ENCODE data around the gene HARBI1. TPM values are rescaled to one million over a fixed set of nuclear protein-coding genes. Genes with fewer than 3 reads are reported as not detected.

HARBI1 gene
- polyA plus RNA-seq, 1 donor from 2014 or later: 9.5 TPM

GRCh38 chr11:46609386-46609785 lies 7.6 kb downstream of the HARBI1 start:
- Histone ChIP-seq H4K20me1 (ENCODE audit: insufficient read depth) (no peaks in the 10 kb centered on the region), H3K79me2 (replicated peaks; ENCODE audit: insufficient read depth, low read length) (peaks cover 3% of the 10 kb centered on the region), H3F3A (ENCODE audit: insufficient read depth, low read length, poor library complexity, severe bottlenecking) (no peaks in the 10 kb centered on the region), H3K27ac (ENCODE audit: low read length) (no peak overlapping the region), H3K27me3 (ENCODE audit: insufficient read depth, low read depth, low read length) (no peaks in the 10 kb centered on the region), H3K36me3 (ENCODE audit: insufficient read depth, low read length) (no peaks in the 10 kb centered on the region), H3K9ac (ENCODE audit: low read length) (no peak overlapping the region), H2AFZ (ENCODE audit: low read depth, low read length) (no peak overlapping the region), H3K4me3 (ENCODE audit: low read length) (no peak overlapping the region), H3K9me3 (ENCODE audit: low read length) (no peaks in the 10 kb centered on the region), H3K9me2 (ENCODE audit: insufficient read depth, low read length) (no peaks in the 10 kb centered on the region), H3K4me2 (ENCODE audit: low read length) (no peak overlapping the region)
- TF ChIP-seq EP300 (conservative IDR thresholded peaks at IDR 0.05; ENCODE audit: poor library complexity, severe bottlenecking): no peak
- no peak for TF ChIP-seq POLR2AphosphoS5 (IDR thresholded peaks at IDR 0.05)
- TF ChIP-seq TAF1 (IDR thresholded peaks at IDR 0.05; ENCODE audit: low read depth): no peak
- no peak for TF ChIP-seq SMC3 (conservative IDR thresholded peaks at IDR 0.05; ENCODE audit: poor library complexity)
- TF ChIP-seq REST (IDR thresholded peaks at IDR 0.05; ENCODE audit: borderline replicate concordance): no peak
- no peak for TF ChIP-seq CTCF (IDR thresholded peaks at IDR 0.05; ENCODE audit: poor library complexity, severe bottlenecking)
- no peak for TF ChIP-seq RAD21 (conservative IDR thresholded peaks at IDR 0.05)
- no peak for TF ChIP-seq EZH2 (IDR thresholded peaks at IDR 0.05; ENCODE audit: borderline replicate concordance, insufficient read depth, low read length, poor library complexity, severe bottlenecking)
- TF ChIP-seq MXI1 (conservative IDR thresholded peaks at IDR 0.05; ENCODE audit: poor library complexity, severe bottlenecking): no peak

DNA sequence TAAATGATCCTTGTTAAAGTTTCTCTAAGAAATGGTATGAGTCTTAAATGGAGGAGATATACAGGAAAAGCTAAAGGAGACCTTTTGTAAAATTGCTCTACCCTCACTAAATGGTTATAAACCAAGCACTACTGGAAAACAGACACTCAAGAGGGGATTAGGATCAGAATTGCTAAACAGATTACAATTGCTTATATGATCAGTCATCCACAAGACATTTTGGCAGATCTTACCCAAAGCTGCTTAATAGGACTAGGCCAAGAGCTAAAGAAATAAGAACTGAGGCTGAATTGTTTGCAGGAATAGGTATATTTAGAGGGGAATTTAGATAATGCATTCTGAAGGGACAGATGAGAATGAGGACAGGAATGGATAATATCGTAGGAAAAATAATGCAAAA lies 9.5 kb downstream of the HARBI1 start:
- no peaks in the 10 kb centered on the region for H3K27me3 ChIP-seq (ENCODE audit: insufficient read depth, low read depth, low read length)
- H3K79me2 ChIP-seq (replicated peaks; ENCODE audit: insufficient read depth, low read length): no peaks in the 10 kb centered on the region
- TF ChIP-seq MXI1 (conservative IDR thresholded peaks at IDR 0.05; ENCODE audit: poor library complexity, severe bottlenecking) (no peak), RAD21 (conservative IDR thresholded peaks at IDR 0.05) (no peak), POLR2AphosphoS5 (IDR thresholded peaks at IDR 0.05) (no peak), CTCF (IDR thresholded peaks at IDR 0.05; ENCODE audit: poor library complexity, severe bottlenecking) (no peak), EZH2 (IDR thresholded peaks at IDR 0.05; ENCODE audit: borderline replicate concordance, insufficient read depth, low read length, poor library complexity, severe bottlenecking) (no peak), TAF1 (IDR thresholded peaks at IDR 0.05; ENCODE audit: low read depth) (no peak), REST (IDR thresholded peaks at IDR 0.05; ENCODE audit: borderline replicate concordance) (no peak), EP300 (conservative IDR thresholded peaks at IDR 0.05; ENCODE audit: poor library complexity, severe bottlenecking) (no peak), SMC3 (conservative IDR thresholded peaks at IDR 0.05; ENCODE audit: poor library complexity) (no peak)
- H3F3A ChIP-seq (ENCODE audit: insufficient read depth, low read length, poor library complexity, severe bottlenecking): no peaks in the 10 kb centered on the region
- no peak overlapping the region for H2AFZ ChIP-seq (ENCODE audit: low read depth, low read length)
- no peak overlapping the region for H3K4me3 ChIP-seq (ENCODE audit: low read length)
- H3K9ac ChIP-seq (ENCODE audit: low read length): no peak overlapping the region
- H3K9me3 ChIP-seq (ENCODE audit: low read length): no peaks in the 10 kb centered on the region
- H3K36me3 ChIP-seq (ENCODE audit: insufficient read depth, low read length): no peaks in the 10 kb centered on the region
- no peak overlapping the region for H3K4me2 ChIP-seq (ENCODE audit: low read length)
- H4K20me1 ChIP-seq (ENCODE audit: insufficient read depth): no peaks in the 10 kb centered on the region
- H3K27ac ChIP-seq (ENCODE audit: low read length): no peak overlapping the region
- H3K9me2 ChIP-seq (ENCODE audit: insufficient read depth, low read length): no peaks in the 10 kb centered on the region
